Stimulated activated CD4-positive, alpha-beta T cell treated with anti-CD3 and anti-CD28 coated beads, Interleukin-2, amount 100 ng/mL, for 48 hours (primary cell): ENCODE results near the gene STX17.

Source experiments
- DNase-seq, 2 donors: peaks; one replicate each; pipeline ENCODE4 v3.0.0-alpha.2; 2020

STX17 gene

GRCh38 chr9:99911600-99911999 is 5.1 kb downstream of the STX17 start:
- DNase-seq, result no peak

DNA sequence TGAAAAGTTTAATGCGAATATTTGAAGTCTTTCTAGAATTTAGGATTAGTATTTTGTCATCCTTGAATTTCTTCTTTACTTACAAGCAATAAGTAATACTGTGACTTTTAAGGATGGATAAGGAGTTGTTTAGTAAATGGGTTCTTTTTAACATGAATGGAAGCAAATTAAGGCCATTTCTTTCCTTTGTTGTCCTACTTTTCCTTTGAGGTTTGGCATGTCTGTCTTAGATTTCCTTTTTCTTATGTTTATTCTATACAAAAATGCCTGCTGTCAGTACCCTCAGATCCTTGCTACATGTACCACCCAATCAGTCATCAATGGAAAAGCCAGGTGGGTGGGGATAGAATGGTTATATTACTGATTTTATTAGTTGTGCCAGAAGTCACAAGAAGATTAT is 10.2 kb downstream of the STX17 start:
- no peak for DNase-seq

DNA sequence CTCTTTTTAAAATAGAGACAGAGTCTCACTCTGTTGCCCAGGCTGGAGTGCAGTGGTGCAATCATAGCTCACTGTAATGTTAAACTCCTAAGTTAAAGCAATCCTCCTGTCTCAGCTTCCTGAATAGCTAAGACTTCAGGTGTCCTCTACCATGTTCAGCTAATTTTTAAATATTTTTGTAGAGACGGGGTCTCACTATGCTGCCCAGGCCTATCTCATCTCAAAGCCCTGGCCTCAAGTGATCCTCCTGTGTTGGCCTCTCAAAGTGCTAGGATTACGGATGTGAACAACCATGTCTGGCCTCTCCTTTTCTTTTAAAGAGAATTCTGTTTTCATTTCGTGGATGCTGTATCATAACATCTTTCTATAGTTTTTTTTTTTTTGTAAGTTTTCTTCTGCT is 11.7 kb downstream of the STX17 start:
- no peak for DNase-seq

DNA sequence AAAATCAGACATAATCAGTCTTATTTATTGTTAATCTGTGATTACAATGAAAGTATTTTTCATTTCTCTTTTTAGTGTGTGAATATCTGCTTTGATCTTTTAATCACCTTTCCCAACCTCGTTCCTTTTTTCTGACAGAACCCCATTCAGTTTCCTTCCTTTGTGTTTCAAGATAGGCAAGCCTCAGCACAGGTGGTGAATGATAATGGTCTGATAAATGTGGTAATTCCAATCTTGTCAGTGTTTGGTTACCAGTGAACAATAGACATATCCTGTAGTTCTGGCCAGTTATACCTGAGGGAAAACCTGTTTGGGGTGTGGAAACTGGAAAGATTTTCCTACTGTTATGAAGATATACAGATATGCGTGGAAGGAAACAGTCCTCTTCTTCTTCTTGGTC is 13.5 kb downstream of the STX17 start:
- DNase-seq, result no peak

DNA sequence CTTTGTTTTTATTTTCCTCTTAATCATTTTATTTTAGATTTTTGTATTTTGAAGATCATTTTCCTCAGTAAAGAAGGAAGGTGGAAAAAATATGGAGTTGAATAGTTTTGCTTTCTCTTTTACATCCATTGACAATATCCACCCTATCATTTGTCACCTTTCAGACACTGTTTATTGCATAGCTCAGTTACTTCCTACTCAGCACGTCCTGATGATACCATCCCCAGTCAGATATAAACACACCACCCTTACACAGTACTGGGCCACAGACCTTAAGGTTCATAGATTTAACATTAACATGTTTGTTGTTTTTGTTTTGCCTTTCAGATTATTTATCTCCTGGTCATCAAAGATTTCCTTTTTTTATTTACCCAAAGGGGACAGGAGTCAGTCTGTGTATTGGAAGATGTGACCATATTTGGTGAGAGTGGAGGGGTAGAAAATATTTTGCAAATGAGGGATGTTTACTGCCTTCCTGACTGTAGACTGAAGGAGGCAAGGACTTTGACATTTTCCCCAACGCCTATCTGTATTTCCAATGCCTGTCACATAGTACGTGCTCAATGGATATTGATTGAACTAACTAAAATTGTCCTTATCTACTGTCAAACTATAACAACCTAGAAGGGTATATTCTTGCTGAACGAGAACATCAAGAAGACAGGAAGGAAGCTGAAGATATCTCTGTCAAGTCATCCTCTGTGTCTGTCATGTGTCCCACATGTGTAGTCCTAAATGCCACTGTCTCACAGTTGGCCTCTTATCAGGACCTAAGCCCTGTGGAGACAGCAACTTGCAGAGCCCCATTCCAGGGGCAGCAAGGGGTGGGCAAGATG is 15.6 kb downstream of the STX17 start:
- no peak for DNase-seq

DNA sequence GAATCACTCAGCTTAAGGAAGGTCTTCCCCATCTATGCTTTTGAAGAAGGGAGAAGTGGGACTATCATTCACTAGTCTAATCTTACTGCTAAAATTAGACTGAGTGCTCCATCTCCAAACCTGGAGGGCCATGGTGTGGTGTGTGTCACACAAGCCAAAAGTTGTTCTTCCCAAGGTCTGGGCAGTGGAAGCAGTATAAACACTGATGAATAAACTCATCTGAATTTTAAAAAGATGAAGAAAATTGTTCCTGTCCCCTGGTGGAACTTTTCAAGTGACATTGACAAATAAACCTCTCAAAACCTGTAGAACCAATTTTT is 16.2 kb downstream of the STX17 start:
- no peak for DNase-seq

DNA sequence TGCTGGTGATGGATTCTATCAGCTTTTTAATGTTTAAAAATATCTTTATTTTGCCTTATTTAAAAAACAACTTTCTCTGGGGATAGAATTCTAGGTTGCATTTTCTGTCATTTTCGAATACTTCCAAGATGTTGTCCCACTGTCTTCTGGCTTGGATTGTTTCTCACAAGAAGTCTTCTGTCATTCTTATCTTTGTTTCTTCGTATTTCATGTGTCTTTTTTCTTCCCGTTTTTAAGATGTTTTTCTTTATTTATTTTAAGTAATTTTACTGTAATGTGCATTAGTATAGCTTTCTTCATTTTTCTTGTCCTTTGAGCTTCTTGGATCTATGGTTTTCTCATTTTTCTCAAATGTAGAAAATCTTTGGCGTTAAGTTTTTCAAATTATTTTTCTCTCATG is 19.1 kb downstream of the STX17 start:
- DNase-seq, result no peak

GRCh38 chr9:99929652-99930051 is 23.2 kb downstream of the STX17 start:
- no peak for DNase-seq

DNA sequence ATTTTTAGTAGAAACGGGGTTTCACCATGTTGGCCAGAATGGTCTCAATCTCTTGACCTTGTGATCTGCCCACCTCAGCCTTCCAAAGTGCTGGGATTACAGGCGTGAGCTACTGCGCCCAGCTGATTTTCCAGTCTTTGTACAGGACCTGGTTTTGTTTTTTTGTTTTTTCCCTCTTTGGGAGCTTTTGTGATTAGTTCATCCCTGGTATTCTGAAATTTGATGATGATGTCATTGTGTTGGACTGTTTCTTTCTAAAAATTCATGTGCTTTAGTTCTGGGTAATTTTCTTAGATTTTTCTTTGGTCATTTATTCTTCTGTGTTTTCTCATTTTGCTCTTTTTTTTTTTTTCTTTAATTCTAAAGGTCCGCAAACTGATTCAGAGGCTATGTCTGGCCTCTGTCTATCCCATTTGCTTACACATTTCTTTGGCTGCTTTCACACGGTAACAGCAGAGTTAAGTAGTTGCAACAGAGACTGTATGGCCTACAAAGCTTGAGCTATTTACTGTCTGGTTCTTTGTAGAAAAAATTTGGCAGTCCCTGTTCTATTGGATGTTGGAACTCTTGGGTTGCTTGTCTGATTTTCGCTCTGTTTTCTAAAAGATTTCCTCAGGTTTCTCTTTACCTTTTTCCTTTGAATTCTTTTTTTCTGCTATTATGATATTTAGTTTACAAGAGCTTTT is 24.8 kb downstream of the STX17 start:
- no peak for DNase-seq

DNA sequence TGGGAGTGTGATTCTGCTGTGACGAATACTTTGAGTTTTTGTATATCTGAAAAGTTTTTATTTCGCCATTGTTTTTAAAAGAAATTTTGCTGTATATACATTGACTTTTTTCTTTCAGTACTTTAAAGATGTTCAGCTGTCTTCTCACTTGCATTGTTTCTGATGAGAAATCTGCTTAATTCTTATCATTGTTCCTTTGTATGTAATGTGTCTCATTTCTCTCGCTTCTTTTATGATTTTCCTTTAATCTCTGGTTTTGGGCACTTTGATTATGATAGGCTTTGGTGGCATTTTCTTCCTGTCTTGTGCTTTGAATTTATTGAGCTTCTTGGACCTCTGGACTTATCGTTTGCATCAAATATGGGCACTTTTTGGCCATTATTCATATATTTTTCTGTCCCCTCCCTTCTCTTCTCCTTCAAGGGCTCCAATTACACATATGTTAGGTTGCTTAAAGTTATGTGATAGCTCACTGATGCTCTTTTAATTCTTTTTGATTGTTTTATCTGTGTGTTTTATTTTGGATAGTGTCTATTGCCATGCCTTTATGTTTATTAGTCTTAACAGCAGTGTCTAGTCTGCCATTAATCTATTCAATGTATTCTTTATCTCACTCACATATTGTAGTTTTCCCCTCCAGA is 30.6 kb downstream of the STX17 start:
- no peak for DNase-seq

DNA sequence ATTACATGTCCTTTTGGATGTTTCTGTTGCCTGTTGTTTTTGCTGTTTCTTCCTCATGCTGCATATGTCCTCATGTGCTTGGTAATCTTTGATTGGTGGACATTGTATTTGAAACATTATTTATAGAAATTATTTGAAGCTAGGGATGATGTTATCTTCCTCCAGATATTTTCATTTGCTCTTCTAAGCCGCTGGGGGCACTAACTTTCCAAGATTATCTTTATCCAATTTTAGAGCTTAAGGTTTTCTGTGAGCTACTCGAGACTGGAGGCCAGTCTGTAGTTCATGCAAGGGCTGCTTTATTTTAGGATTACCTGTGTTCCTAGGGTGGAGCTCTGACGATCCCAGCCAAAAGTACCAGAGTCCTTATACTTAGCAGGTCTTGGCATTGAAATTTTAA is 40.9 kb downstream of the STX17 start:
- no peak for DNase-seq

DNA sequence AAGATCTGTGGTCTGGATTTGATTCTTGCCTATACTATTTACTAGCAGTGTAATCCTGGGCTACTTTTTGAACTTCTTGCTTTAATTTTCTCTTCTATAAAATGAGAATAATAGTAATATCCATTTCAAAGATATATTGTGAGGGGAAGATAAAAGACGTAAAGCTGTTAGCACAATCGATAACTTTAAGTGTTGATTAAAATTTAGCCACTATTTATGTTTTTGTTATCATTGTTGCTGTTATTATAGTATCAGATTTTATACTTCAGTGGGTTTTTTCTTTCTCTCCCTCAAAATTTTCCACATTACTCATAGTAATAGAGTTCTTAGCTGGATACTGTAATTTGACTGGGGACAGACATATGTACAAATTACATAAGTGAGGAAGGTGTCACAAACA is 42.0 kb downstream of the STX17 start:
- no peak for DNase-seq

GRCh38 chr9:99948896-99949295 is 42.4 kb downstream of the STX17 start:
- no peak for DNase-seq

- DNase-seq, result no peak
These were observed 47.5 kb downstream of the STX17 start for GRCh38 chr9:99953861-99954507.

GRCh38 chr9:99954819-99955218 is 48.4 kb downstream of the STX17 start:
- DNase-seq, result no peak

DNA sequence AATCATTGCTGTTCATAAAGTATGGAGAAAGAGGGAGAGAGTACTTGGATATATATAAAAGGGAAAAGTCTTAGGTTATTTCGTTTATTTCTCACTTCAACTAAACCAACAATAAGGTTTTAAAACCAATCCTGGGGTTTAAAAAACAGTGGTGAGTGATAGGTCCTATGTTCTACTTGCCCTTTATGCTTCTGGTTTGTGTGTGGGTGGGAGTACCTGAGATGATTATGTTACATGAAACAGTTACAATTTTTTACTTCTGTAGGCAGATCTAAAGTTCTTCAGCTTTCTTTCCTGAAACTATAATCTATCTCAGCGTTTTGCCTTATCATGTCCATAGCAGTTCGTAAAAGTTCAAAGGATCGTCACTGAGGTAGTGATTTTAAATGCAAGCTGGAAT is 49.2 kb downstream of the STX17 start:
- no peak for DNase-seq

DNA sequence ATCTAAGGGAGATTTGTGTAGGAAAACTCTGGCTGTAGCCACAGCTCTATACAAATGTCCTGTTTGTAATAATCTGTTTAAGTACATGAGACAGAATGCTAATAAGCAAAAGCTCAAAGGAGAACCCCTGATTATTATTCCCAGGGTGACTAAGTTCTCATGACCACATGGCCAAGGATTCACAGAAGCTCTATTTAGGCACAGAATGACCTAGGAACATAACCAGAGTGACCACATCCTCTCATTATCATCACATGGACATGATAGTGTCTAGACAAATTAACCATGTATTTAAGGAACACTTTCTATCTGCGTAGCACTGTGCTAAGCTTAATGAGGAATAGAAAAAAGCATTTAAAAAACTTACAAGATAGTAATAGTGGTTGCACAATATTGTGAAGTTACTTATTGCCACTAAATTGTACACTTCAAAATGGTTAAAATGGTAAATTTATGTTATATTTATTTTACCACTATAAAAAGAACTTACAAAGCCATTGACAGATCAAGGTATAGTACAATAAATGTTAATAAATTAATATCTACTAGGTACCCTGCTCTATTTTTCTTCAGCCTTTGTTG is 56.3 kb downstream of the STX17 start:
- DNase-seq, result no peak

GRCh38 chr9:99964336-99964735 is 57.9 kb downstream of the STX17 start:
- no peak for DNase-seq

- no peak for DNase-seq
These were observed 59.5 kb downstream of the STX17 start for GRCh38 chr9:99966001-99966400.

DNA sequence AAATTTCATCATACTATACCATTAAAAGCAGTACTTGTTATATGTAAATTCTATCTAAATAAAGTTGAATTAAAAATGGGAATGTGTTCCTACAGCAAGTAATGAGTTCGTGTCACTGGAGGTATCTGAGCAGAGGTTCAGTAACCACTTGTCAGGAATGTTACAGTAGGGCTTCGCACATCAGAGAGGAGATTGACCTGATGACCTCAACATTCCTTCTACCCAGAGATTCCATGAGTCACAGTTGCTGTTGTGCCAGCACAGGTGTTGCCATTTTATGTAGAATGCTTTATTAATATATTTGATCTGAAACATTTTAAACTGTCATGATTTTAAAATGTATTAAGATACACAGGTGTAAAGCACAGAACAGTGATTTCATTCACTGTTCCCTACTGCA is 60.3 kb downstream of the STX17 start:
- DNase-seq, result no peak

GRCh38 chr9:99967457-99967856 is 61.0 kb downstream of the STX17 start:
- DNase-seq, result no peak

GRCh38 chr9:99970481-99970880 is 64.0 kb downstream of the STX17 start:
- DNase-seq, result no peak

- no peak for DNase-seq
These were observed 65.0 kb downstream of the STX17 start for GRCh38 chr9:99971410-99971809.
